D721Med (cell line): ENCODE measurements around the gene ZNF526.

Experiments used
- DNase-seq: peaks from one replicate; pipeline ENCODE4 v3.0.0; 2011; ENCODE audit warnings: low spot score; ENCODE audit not compliant: insufficient read length
- FAIRE-seq: peaks from 2 replicates; lab custom pipeline; 2011; peaks lifted over from hg19 to GRCh38; lab: Jason Lieb, UNC
- CTCF ChIP-seq: IDR thresholded peaks from 2 replicates; pipeline ENCODE4 v1.5.1; 2012; ENCODE audit warnings: mild to moderate bottlenecking, control low read depth; ENCODE audit not compliant: insufficient read depth; ENCODE audit errors: missing control alignments

The ZNF526 gene

GRCh38 chr19:42214810-42215485, 5.2 kb upstream of the ZNF526 start:
- DNase-seq, result no peak
- TF ChIP-seq CTCF, result no peak
- no peak for FAIRE-seq

GRCh38 chr19:42216653-42217519, 3.2 kb upstream of the ZNF526 start:
- FAIRE-seq (no peak), DNase-seq (no peak)
- TF ChIP-seq CTCF, result no peak

GRCh38 chr19:42217520-42218437, 2.3 kb upstream of the ZNF526 start, which contains the start of gene DEDD2:
Gene DEDD2 (minus strand): TSS chr19:42217677. CDS start chr19:42217007, 670 bp downstream.
- DNase-seq, result peak; percentile 84
- TF ChIP-seq CTCF, result no peak

GRCh38 chr19:42220751-42221097, 612 bp downstream of the ZNF526 start:
- DNase-seq (no peak), FAIRE-seq (no peak)
- TF ChIP-seq CTCF, result no peak

More at GRCh38 chr19:42217520-42218437, 2.3 kb upstream of the ZNF526 start, which contains the start of gene DEDD2:
- FAIRE-seq, result no peak

- FAIRE-seq, result no peak
- no peak for TF ChIP-seq CTCF
- DNase-seq, result no peak
These were observed 5.0 kb downstream of the ZNF526 start for GRCh38 chr19:42224940-42225717.

GRCh38 chr19:42225718-42226292, 5.7 kb downstream of the ZNF526 start:
- no peak for FAIRE-seq
- no peak for DNase-seq
- TF ChIP-seq CTCF, result no peak
